Ammon's horn (tissue), 1 donor: ENCODE data around the gene PRR12.

Experiments
- DNase-seq: peaks from one replicate; pipeline ENCODE4 v3.0.0-alpha.2; 2016; ENCODE audit warnings: low spot score

Gene PRR12

GRCh38 chr19:49592486-49593232 lies 1.7 kb downstream of the PRR12 start:
- DNase-seq, result no peak

DNA sequence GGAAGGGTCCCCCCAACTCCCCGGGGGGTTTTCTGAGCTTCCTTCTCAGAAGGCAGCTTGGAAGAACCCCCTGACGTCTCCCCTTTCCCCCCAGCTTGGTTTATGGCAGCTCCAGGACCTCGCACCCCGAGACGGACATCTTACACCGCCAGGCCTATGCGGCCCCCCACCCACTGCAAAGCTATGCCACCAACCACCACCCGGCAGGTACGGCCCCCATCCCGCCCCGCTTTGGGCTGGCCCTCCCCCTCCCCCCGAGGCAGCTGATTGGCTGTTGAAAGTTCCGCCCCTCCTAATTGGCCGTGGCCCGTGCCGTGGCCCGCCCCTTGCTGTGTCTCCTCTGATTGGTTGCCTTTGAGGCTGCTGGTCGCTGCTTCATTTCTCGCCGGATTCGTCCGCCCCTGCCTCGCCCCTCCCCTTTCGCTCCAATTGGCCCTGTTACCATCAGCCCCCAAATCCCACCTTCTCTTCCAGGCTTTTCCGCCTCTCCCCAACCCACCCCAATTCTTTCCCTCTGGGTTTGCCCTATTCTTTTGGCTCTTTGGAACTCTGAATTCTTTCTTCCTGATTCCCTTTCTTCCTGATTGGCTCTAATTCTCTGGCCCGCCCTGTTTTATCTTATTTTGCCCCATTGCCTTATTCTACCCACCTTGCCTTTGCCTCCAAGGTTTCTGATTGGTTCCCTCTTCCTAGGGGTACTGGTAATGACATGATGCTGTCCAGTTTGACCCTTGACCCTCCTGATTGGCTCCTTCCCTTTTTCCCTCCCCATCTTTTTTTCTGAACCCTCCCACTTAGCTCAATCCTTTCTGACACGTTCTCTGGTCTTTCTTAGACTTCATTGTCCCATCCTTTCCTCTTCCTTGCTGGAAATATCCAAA lies 2.5 kb downstream of the PRR12 start:
- peak; percentile 98 for DNase-seq

GRCh38 chr19:49594157-49594992 lies 3.4 kb downstream of the PRR12 start:
- DNase-seq, result no peak

GRCh38 chr19:49594993-49595818 lies 4.2 kb downstream of the PRR12 start:
- no peak for DNase-seq

- DNase-seq, result no peak
These were observed 4.9 kb downstream of the PRR12 start for GRCh38 chr19:49595819-49596404.

DNA sequence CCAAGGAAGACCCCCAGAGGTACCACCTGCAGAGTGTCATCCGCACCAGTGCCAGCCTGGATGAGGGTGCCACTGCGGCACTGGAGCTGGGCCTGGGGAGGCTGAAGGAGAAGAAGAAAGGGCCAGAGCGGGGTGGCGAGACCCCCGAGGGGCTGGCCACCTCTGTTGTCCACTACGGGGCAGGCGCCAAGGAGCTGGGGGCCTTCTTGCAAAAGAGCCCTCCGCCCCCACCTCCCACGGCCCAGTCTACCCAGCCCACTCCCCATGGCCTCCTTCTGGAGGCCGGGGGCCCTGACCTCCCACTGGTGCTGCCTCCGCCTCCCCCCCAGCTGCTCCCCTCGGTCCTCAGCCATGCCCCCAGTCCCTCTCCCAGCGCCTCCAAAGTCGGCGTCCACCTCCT lies 5.4 kb downstream of the PRR12 start:
- DNase-seq, result no peak

DNA sequence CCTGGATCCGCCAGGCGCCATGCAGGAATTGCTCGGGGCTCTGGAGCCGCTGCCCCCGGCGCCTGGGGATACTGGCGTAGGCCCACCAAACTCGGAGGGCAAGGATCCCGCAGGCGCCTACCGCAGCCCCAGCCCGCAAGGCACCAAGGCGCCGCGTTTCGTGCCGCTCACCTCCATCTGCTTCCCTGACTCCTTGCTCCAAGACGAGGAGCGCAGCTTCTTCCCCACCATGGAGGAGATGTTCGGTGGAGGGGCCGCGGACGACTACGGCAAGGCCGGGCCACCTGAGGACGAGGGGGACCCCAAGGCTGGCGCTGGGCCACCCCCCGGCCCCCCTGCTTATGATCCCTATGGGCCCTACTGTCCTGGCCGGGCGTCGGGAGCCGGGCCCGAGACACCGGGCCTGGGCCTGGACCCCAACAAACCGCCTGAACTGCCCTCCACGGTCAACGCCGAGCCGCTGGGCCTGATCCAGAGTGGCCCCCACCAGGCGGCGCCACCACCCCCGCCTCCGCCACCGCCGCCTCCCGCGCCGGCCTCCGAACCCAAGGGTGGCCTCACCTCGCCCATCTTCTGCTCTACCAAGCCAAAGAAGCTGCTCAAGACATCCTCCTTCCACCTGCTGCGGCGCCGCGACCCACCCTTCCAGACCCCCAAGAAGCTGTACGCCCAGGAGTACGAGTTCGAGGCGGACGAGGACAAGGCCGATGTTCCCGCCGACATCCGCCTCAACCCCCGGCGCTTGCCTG lies 6.1 kb downstream of the PRR12 start:
- DNase-seq, result no peak

- no peak for DNase-seq
These were observed 6.7 kb downstream of the PRR12 start for GRCh38 chr19:49597703-49597974.

DNA sequence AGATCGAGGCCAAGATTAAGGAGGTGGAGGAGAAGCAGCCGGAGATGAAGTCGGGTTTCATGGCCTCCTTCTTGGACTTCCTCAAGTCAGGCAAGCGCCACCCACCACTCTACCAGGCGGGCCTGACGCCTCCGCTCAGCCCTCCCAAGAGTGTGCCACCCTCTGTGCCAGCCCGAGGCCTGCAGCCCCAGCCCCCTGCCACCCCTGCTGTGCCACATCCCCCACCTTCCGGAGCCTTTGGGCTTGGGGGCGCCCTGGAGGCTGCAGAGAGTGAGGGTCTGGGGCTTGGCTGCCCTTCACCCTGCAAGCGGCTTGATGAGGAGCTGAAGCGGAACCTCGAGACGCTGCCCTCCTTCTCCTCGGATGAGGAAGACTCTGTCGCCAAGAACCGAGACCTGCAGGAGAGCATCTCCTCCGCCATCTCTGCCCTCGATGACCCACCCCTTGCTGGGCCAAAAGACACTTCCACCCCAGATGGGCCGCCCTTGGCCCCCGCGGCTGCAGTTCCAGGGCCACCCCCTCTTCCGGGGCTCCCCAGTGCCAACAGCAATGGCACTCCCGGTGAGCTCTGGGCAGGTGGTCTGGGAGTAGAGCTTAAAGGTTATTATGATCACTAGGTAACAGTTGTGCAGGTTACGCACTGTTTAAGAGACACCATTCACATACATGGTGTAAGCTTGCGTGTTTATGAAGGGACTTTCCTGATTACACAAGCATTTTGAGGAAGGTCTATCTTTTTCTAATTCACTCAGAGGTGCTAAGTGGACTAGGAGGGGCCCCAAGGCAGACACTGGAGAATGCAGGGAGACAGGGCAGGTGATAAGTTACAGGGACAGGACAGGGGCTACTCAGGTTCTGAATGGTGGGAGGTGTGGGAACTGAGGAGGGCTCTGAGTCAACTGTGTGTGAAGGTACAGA lies 8.7 kb downstream of the PRR12 start:
- no peak for DNase-seq

- no peak for DNase-seq
These were observed 10.6 kb downstream of the PRR12 start for GRCh38 chr19:49601482-49602038.

GRCh38 chr19:49602806-49603205 lies 11.8 kb downstream of the PRR12 start:
- DNase-seq, result no peak

GRCh38 chr19:49605605-49606004 lies 14.6 kb downstream of the PRR12 start:
- no peak for DNase-seq

GRCh38 chr19:49609499-49610092 lies 18.6 kb downstream of the PRR12 start:
- no peak for DNase-seq

- DNase-seq, result no peak
These were observed 22.4 kb downstream of the PRR12 start for GRCh38 chr19:49613374-49613773.

GRCh38 chr19:49614096-49614833 lies 23.3 kb downstream of the PRR12 start:
- DNase-seq, result no peak

- DNase-seq, result no peak
These were observed 24.9 kb downstream of the PRR12 start for GRCh38 chr19:49615861-49616260.

GRCh38 chr19:49616532-49616931 lies 25.6 kb downstream of the PRR12 start:
- DNase-seq, result no peak

DNA sequence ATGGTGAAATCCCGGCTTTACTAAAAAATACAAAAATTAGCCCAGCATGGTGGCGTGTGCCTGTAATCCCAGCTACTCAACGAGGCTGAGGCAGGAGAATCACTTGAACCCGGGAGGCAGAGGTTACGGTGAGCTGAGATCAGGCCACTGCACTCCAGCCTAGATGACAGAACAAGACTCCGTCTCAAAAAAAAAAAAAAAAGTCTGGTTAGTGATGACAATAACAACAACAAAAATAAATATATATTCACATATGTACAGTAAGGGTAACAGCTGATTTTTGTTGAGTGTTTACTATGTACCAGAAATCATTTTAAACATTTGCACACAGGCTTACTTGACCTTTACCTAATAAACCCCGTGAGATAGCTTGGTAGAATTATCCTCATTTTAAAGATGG lies 26.0 kb downstream of the PRR12 start:
- no peak for DNase-seq
